HT-29 (cell line): ENCODE data around the gene ASH1L. TPM values are rescaled to one million over a fixed set of nuclear protein-coding genes. Genes with fewer than 3 reads are reported as not detected.
"Not testable (repeated sequence)": the region's sequence is repeated elsewhere in the genome, so short reads cannot be mapped to it uniquely, and the experiment has no call there.

ENCODE experiments used
- DNase-seq: peaks from one replicate; pipeline ENCODE4 v3.0.0-alpha.2; 2015; ENCODE audit warnings: low spot score
- total RNA-seq: library from RNA; depleted of rRNA; stranded (reverse); fragments of >200 nt; shearing (Covaris generic); gene quantifications from 2 replicates; pipeline ENCODE4 v1.2.3, GENCODE V29; 2014

Gene ASH1L
- total RNA-seq, 1 experiment from 2014 or later = 12.1 TPM

- DNase-seq = no peak
Measured at GRCh38 chr1:155555915-155556314, 6.7 kb downstream of the ASH1L start.

- DNase-seq = no peak
Measured at GRCh38 chr1:155553349-155553748, 9.3 kb downstream of the ASH1L start.

- no peak for DNase-seq
Measured at GRCh38 chr1:155548706-155549105, 13.9 kb downstream of the ASH1L start.

- DNase-seq = no peak
Measured at GRCh38 chr1:155540000-155540874, 22.4 kb downstream of the ASH1L start.

DNA sequence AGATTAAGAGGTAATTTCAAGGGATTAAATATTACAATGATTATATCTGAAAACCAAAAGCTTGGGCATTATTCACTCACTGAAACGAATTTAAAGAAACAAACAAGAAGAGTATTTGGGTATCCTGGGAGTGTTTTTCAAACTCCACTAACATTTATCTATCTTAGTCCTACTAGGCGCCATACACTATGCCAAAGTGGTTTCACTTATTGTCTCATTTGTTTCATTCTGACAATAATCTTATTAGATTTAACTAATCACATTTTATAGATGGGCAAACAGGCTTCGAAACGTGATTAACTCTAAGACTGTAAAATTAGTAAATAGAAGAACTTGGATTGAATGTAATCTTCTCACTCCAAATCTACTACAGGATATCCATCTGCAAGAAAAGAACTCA, 25.4 kb downstream of the ASH1L start:
- DNase-seq = no peak

- DNase-seq = no peak
Measured at GRCh38 chr1:155531624-155532023, 31.0 kb downstream of the ASH1L start.

DNA sequence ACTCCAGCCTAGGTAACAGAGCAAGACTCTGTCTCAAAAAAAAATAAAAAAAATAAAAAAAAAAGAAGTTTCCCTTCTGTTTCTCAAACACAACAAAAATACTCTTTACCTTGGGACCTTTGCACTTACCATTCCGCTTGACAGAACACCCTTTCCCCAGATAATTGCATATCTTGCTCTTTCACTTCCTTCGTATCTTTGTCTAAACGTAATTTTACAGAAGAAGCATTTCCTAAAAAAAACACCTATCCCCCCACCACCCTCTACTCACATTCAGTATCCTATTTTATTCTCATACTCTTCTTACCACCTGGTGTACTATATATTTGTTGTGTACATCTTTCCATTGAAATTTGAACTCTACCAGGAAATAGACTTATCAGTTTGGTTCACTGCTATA, 32.7 kb downstream of the ASH1L start:
- no peak for DNase-seq

DNA sequence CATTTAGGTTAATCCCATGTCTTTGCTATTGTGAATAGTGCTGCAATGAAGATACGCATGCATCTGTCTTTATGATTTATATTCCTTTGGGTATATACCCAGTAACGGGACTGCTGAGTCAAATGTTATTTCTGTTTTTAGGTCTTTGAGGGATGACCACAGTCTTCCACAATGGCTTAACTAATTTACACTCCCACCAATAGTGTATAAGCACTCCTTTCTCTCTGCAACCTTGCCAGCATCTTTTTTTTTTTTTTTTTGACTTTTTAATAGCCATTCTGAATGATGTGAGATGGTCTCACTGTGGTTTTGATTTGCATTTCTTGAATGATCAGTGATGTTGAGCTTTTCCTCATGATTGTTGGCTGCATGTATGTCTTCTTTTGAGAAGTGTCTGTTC, 33.5 kb downstream of the ASH1L start:
- no peak for DNase-seq

GRCh38 chr1:155527677-155528076, 34.9 kb downstream of the ASH1L start:
- no peak for DNase-seq

- no peak for DNase-seq
Measured at GRCh38 chr1:155526356-155526755, 36.2 kb downstream of the ASH1L start.

DNA sequence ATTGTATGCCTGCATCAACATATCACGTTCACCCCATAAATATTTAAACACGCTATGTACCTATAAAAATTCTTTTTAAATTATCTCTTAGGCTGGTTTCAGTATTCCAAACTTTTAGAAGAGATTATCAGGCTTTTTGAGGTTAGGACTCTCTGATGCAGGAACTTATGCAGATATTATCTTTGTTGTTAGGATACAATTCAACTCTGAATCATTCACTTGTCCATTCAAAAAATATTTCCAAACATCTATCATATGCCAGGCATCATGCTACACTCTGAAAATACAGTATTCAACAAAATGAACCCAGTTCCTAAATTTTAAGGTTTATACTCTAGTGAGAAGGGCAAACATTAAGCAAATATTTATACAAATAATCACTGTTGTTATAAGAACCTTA, 40.5 kb downstream of the ASH1L start:
- no peak for DNase-seq

- no peak for DNase-seq
Measured at GRCh38 chr1:155518484-155518883, 44.1 kb downstream of the ASH1L start.

- no peak for DNase-seq
Measured at GRCh38 chr1:155514582-155515187, 47.9 kb downstream of the ASH1L start.

GRCh38 chr1:155513300-155513916, 49.2 kb downstream of the ASH1L start:
- DNase-seq = no peak

- DNase-seq = not testable (repeated sequence)
Measured at GRCh38 chr1:155511385-155511784, 51.2 kb downstream of the ASH1L start.

DNA sequence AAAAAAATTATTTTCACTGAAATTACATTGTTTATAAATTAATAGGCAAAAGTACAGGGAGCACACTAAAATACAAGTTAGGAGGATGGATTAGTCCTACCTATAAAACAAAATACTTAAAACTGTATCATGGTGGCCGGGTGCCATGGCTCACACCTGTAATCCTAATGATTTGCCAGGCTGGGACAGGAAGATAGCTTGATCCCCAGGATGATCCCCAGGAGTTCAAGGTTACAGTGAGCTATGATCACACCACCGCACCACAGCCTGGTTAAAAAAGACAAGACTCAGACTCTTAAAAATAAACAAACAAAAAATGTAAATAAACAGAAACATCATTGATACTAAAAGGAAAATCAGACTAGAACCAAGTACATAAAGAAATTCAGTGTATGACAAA, 53.5 kb downstream of the ASH1L start:
- no peak for DNase-seq

GRCh38 chr1:155507945-155508344, 54.7 kb downstream of the ASH1L start:
- DNase-seq = no peak

DNA sequence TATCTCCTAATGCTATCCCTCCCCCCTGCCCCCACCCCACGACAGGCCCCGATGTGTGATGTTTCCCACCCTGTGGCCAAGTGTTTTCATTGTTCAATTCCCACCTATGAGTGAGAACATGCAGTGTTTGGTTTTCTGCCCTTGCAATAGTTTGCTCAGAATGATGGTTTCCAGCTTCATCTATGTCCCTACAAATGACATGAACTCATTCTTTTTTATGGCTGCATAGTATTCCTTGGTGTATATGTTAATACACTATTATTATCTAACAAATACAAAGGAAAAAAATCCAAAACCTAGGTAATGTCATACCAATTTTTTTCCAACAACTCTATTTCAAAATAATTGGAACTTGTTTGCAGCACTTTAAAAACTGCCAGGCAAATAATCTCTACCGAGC, 56.6 kb downstream of the ASH1L start:
- not testable (repeated sequence) for DNase-seq

DNA sequence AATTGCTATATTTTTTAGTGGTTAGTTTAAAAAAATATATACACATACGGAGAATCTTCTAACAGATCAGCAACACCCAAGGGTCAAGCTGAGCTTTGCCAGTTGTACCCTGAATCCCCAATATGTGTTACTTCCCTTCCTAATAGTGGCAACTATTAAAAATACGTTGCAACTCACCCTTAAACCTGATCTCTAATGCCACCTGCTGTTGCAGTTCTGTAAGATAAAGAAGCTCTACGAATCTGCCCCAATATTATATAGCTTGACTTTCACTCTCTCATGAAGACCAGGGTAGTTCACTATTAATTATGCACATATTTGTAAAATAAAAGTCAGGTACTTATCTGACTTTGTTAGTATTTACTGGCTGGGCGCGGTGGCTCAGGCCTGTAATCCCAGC, 58.4 kb downstream of the ASH1L start:
- DNase-seq = peak; percentile 32

- peak; percentile 68 for DNase-seq
Measured at GRCh38 chr1:155499953-155500639, 62.5 kb downstream of the ASH1L start.

GRCh38 chr1:155499263-155499662, 63.3 kb downstream of the ASH1L start:
- no peak for DNase-seq

DNA sequence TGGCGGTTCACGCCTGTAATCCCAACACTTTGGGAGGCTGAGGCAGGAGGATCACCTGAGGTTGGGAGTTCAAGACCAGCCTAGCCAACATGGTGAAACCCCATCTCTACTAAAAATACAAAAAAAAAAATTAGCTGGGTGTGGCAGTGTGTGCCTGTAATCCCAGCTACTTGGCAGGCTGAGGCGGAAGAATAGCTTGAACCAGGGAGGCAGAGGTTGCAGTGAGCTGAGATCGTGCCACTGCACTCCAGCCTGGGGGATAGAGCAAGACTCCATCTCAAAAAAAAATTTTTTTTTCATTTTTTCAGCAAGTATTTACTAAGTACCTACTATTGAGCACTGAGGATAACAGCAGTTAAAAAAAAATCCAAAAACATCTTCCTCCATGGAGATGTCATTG, 69.0 kb downstream of the ASH1L start:
- DNase-seq = not testable (repeated sequence)
